RWPE1 (cell line): Measurements from ENCODE around the gene CDH20.

Source experiments
- CTCF ChIA-PET: fragments of 350-600 bp; sonication (Branson Sonifier 250); formaldehyde crosslinking; extraction: SDS; loops from one replicate; lab custom pipeline; 2021; lab: Yijun Ruan, JAX
- POLR2A ChIA-PET: fragments of 400-600 bp; formaldehyde crosslinking; extraction: SDS; loops from one replicate; lab custom pipeline; 2020; ENCODE audit warnings: antibody characterized with exemption; ENCODE audit not compliant: low non-redundant PET; lab: Yijun Ruan, JAX
- DNase-seq: peaks from one replicate; pipeline ENCODE4 v3.0.0; 2012; ENCODE audit warnings: low spot score
- H3K27ac ChIP-seq: fragments of 450-650 bp; 2 replicates; pipeline ENCODE4 v1.5.1; 2017
- TF ChIP-seq, protein P1 (sequence below): fragments of 450-650 bp; conservative IDR thresholded peaks from 2 replicates; pipeline ENCODE4 v1.5.1; 2017; ENCODE audit warnings: low read depth, mild to moderate bottlenecking

CDH20 gene

DNA sequence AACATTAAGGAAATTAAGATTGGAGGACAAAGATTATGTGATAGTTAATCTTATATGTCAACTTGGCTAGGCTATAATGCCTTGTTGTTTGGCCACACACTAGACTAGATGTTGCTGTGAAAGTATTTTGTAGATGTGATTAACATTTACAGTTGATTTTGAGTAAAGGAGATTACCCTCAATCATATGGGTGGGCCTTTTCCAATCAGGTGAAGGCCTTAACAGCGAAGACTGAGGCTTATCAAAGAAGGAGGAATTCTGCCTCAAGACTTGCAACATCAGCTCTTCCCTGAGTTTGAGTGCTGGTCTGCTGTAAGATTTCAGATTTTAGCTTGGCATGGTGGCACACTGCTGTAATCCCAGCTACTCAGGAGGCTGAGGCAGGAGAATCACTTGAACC, 250.3 kb downstream of the CDH20 start:
- H3K27ac ChIP-seq: no peak overlapping the region
- no peak for DNase-seq
- TF ChIP-seq, protein P1, sequence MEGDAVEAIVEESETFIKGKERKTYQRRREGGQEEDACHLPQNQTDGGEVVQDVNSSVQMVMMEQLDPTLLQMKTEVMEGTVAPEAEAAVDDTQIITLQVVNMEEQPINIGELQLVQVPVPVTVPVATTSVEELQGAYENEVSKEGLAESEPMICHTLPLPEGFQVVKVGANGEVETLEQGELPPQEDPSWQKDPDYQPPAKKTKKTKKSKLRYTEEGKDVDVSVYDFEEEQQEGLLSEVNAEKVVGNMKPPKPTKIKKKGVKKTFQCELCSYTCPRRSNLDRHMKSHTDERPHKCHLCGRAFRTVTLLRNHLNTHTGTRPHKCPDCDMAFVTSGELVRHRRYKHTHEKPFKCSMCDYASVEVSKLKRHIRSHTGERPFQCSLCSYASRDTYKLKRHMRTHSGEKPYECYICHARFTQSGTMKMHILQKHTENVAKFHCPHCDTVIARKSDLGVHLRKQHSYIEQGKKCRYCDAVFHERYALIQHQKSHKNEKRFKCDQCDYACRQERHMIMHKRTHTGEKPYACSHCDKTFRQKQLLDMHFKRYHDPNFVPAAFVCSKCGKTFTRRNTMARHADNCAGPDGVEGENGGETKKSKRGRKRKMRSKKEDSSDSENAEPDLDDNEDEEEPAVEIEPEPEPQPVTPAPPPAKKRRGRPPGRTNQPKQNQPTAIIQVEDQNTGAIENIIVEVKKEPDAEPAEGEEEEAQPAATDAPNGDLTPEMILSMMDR: no peak
- CTCF ChIA-PET: no interaction called here
- POLR2A ChIA-PET: no interaction called here

DNA sequence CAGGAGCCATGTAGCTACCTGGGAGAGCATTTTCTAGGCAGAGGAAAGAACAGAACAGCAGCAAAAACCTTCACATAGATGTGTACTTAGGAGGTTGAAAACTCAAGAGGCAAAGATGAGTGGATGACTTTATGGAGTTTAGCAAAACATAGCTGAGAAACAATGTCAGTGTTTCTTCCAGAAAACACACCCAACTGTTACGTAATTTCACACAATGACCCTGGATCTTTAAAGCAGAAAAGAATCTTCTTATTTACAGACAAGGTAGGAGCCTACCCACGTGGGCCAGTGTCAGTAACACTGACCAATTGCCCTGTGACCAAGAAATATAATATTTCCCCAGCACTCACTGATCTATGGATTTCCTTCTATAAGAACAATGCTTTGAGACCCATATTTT, 254.6 kb downstream of the CDH20 start:
- ChIA-PET POLR2A (no interaction called here), CTCF (no interaction called here)
- no peak overlapping the region for H3K27ac ChIP-seq
- no peak for DNase-seq
- TF ChIP-seq, protein P1: no peak

DNA sequence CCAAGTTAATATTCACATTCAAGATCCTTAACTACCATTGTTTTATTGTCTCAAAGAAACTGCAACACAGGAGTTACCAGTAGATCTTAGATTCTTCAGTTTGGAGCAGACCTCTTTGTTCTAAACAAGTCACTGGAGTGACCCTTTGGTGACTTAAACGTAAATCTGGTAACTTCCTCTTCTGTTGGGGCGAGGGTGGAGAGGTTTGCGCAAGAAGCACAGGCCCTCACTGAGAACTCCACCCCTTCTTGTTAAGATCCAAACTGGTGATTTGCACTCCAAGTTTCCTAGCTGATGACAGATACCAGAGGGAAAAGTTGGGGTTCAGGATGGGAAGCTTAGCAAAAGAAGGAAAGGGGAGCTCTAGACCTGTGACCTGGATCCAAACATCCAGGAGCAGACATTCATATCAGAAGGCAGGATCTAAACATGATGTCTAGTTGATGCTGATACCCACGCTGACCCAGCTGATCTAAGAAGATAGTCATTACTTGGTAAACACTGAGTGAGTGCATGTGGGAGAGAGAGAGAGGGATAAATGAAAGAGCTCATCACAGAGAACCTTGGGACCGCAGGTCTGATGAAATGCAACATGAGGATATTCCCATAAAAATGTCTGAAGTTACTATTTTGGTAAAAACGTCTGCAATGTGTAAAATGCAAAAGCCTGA, 256.0 kb downstream of the CDH20 start:
- ChIA-PET CTCF (no interaction called here), POLR2A (no interaction called here)
- TF ChIP-seq, protein P1: no peak
- no peak for DNase-seq
- H3K27ac ChIP-seq: no peak overlapping the region

DNA sequence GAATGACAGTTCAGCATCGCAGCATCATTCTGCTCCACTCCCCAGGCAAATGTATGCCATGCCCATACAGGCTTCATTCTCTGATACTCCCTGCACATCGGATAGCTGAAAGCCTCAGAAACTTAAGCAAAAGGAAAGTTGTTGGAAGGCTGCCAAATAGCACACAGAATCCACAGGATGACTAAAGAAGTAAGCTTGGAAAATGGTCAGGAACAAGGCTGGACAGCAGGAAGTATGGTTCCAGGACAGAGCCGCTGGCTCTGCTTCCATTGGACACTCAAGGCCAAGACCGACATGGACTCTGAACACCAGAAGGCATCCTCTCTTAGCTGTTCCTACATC, 256.5 kb downstream of the CDH20 start:
- CTCF ChIA-PET: no interaction called here

DNA sequence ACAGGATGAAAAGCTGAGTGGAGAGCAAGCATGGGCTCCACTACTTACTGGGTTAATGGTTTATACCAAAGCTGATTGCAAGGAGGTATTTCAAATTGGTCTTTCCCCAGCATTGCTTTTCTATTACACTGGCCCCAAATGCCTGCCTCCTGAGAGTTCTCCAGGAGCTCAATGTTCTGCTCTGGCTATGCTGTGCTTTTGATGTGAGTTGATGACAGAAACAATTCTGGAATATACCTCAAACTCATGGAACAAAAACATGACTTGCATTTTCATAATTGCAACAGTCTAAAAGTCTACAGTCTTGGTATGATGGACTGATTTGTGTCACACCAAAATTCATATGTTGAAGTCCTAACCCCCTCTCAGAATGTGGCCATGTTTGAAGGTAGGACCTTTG, 258.0 kb downstream of the CDH20 start:
- ChIA-PET CTCF (no interaction called here), POLR2A (no interaction called here)
- DNase-seq: no peak
- TF ChIP-seq, protein P1: no peak
- H3K27ac ChIP-seq: no peak overlapping the region

More for the DNA sequence above, 256.5 kb downstream of the CDH20 start:
- DNase-seq: no peak
- peak overlapping the region; percentile 15; the same call in 1 of the 2 replicates for H3K27ac ChIP-seq
- TF ChIP-seq, protein P1: no peak
- POLR2A ChIA-PET: no interaction called here

DNA sequence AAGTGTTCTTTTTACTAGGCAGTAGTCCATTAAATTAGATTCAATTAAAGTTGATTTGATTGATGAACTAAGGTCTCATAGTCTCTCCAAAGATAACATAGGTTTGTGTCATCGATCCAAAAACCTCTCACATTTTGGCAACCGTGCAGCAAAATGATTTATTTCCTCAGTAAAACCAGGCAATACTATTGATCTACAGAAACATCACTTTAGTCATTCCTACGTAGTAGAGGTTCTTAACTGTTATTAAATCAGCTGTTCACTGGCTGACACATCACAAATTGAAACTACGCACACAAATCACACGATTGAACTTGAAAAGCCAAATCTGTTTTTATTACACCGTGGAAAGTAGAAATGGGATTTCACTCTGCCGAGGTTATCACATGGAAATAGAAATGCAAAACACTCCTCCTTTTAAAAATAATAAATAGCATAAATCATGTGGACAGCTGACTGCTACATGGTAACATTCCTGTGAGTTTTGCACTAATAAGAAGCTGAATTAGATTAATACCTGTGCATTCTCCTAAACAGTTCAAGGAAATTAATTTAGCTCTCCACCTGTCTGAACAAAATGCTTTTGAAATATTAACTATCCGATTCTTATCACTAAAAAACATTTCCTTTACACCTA, 262.5 kb downstream of the CDH20 start:
- TF ChIP-seq, protein P1: no peak
- DNase-seq: no peak
- no peak overlapping the region for H3K27ac ChIP-seq
- ChIA-PET CTCF (no interaction called here), POLR2A (no interaction called here)
